ENCODE results near the gene WDFY4. TPM values are rescaled to one million over a fixed set of nuclear protein-coding genes. Genes with fewer than 3 reads are reported as not detected.

The WDFY4 gene
- total RNA-seq, 1 experiment from 2014 or later: not detected

GRCh38 chr10:48970654-48971053 lies 286.0 kb downstream of the WDFY4 start:
- Histone ChIP-seq H3K36me3 (ENCODE audit: low read depth) (no peaks in the 10 kb centered on the region), H3F3A (ENCODE audit: insufficient read depth, low read depth) (no peaks in the 10 kb centered on the region), H3K27me3 (ENCODE audit: insufficient read depth, low read depth) (peaks cover 31% of the 10 kb centered on the region), H3K4me2 (no peak overlapping the region), H3K79me2 (ENCODE audit: low read depth) (no peaks in the 10 kb centered on the region), H4K20me1 (ENCODE audit: insufficient read depth) (no peaks in the 10 kb centered on the region), H3K4me3 (no peak overlapping the region), H3K4me1 (replicated peaks; ENCODE audit: insufficient read depth) (no peaks in the 10 kb centered on the region), H3K9me3 (ENCODE audit: insufficient read depth, low read depth) (no peaks in the 10 kb centered on the region), H2AFZ (no peak overlapping the region), H3K27ac (no peak overlapping the region), H3K9me2 (ENCODE audit: insufficient read depth) (no peaks in the 10 kb centered on the region)
- BruUV-seq (replicated peaks): no TSS peak
- TF ChIP-seq EZH2 (IDR thresholded peaks at IDR 0.05; ENCODE audit: low read depth) (no peak), CTCF (conservative IDR thresholded peaks at IDR 0.05) (no peak)
- DNase-seq: no peak
- POLR2A ChIA-PET (ENCODE audit: unreplicated experiment): no interaction called here
- intact Hi-C loops (cut with micrococcal nuclease; ENCODE audit: unreplicated experiment): no loop called here
- CTCF ChIA-PET: no interaction called here

- CTCF ChIA-PET: no interaction called here
- Histone ChIP-seq H3K4me3 (no peak overlapping the region), H3F3A (ENCODE audit: insufficient read depth, low read depth) (no peaks in the 10 kb centered on the region), H3K9me3 (ENCODE audit: insufficient read depth, low read depth) (no peaks in the 10 kb centered on the region), H3K27me3 (ENCODE audit: insufficient read depth, low read depth) (peaks cover 24% of the 10 kb centered on the region), H3K4me2 (no peak overlapping the region), H3K4me1 (replicated peaks; ENCODE audit: insufficient read depth) (no peaks in the 10 kb centered on the region), H3K79me2 (ENCODE audit: low read depth) (no peaks in the 10 kb centered on the region), H4K20me1 (ENCODE audit: insufficient read depth) (no peaks in the 10 kb centered on the region), H2AFZ (no peak overlapping the region), H3K36me3 (ENCODE audit: low read depth) (no peaks in the 10 kb centered on the region), H3K27ac (no peak overlapping the region), H3K9me2 (ENCODE audit: insufficient read depth) (no peaks in the 10 kb centered on the region)
- DNase-seq: no peak
- no TSS peak for BruUV-seq (replicated peaks)
- no peak for TF ChIP-seq CTCF (conservative IDR thresholded peaks at IDR 0.05)
- no peak for TF ChIP-seq EZH2 (IDR thresholded peaks at IDR 0.05; ENCODE audit: low read depth)
- POLR2A ChIA-PET (ENCODE audit: unreplicated experiment): no interaction called here
- intact Hi-C loops (cut with micrococcal nuclease; ENCODE audit: unreplicated experiment): no loop called here
Measured at GRCh38 chr10:48973065-48973464, 288.4 kb downstream of the WDFY4 start.

- BruUV-seq (replicated peaks): no TSS peak
- intact Hi-C loops (cut with micrococcal nuclease; ENCODE audit: unreplicated experiment): no loop called here
- no peak overlapping the region for H3K27ac ChIP-seq
- H3K4me1 ChIP-seq (replicated peaks; ENCODE audit: insufficient read depth): no peaks in the 10 kb centered on the region
- ChIA-PET CTCF (no interaction called here), POLR2A (ENCODE audit: unreplicated experiment) (no interaction called here)
- H3K27me3 ChIP-seq (ENCODE audit: insufficient read depth, low read depth): peaks cover 24% of the 10 kb centered on the region; the same call in 1 of the 2 replicates
- H3K4me3 ChIP-seq: no peak overlapping the region
- H3F3A ChIP-seq (ENCODE audit: insufficient read depth, low read depth): no peaks in the 10 kb centered on the region
- DNase-seq: no peak
- H3K9me2 ChIP-seq (ENCODE audit: insufficient read depth): no peaks in the 10 kb centered on the region
- no peaks in the 10 kb centered on the region for H3K79me2 ChIP-seq (ENCODE audit: low read depth)
- no peak overlapping the region for H3K4me2 ChIP-seq
- H4K20me1 ChIP-seq (ENCODE audit: insufficient read depth): no peaks in the 10 kb centered on the region
- H2AFZ ChIP-seq: no peak overlapping the region
- H3K9me3 ChIP-seq (ENCODE audit: insufficient read depth, low read depth): no peaks in the 10 kb centered on the region
- H3K36me3 ChIP-seq (ENCODE audit: low read depth): no peaks in the 10 kb centered on the region
- no peak for TF ChIP-seq CTCF (conservative IDR thresholded peaks at IDR 0.05)
- TF ChIP-seq EZH2 (IDR thresholded peaks at IDR 0.05; ENCODE audit: low read depth): no peak
Measured at GRCh38 chr10:48974510-48975156, 290.0 kb downstream of the WDFY4 start.

Data from PC-9 (cell line).